DMS53 treated with DMSO at 0.1 percent for 48 hours (cell line): ENCODE results near the gene TRAF7.

Experiments used
- DNase-seq: peaks from one replicate; lab custom pipeline; 2025; ENCODE audit not compliant: unreplicated experiment; lab: John Stamatoyannopoulos, UW

Gene TRAF7

DNA sequence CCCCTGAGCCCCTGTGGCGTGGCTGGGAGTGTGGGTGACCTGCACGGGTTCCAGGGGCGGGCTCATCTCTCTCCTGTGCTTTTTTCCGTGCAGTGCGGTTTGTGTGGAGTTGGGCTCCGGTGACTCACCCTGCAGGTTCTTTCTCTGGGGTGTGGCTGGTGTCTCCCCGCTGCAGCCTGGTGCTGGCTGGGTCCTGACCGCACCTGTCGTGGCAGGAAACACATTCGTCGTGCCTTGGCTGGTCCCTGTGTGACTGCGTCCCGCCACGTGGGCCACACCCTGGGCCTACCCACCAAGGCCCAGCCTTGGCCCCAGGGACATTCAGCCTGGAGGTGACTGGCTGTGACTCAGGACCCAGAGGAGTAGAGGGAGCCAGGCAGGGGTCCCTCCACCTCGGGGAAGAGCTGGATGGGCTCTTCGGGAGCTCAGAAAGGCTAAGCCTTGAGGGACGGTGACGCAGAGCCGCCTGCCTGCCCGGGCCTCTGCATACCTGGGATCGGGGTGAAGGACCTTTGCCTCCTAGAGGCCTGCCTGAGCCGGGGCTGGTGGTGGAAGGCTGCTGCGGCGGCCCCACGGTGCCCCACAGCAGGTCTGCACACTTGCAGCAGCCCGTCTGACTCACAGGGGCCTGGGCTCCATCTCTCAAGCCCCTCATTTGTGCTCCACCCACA is 7.8 kb downstream of the TRAF7 start:
- DNase-seq = no peak

DNA sequence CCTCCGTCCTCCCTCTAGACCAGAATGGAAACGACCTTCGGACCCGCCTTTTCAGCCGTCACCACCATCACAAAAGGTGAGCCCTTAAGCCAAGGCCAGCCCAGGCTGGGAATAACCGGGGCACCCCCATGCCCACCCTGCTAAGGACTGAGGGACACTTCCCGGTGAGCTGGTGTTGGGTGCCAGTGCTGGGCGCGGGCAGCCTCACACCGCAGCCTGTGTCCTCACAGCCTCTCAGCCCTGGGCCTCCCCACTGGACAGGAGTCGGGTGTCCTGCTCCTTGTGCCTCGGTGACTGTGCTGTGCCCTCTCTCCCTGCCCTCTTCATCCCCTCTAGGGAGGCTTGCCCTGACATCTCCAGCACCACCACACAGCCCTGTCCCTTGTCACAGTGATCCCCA is 10.3 kb downstream of the TRAF7 start:
- no peak for DNase-seq

DNA sequence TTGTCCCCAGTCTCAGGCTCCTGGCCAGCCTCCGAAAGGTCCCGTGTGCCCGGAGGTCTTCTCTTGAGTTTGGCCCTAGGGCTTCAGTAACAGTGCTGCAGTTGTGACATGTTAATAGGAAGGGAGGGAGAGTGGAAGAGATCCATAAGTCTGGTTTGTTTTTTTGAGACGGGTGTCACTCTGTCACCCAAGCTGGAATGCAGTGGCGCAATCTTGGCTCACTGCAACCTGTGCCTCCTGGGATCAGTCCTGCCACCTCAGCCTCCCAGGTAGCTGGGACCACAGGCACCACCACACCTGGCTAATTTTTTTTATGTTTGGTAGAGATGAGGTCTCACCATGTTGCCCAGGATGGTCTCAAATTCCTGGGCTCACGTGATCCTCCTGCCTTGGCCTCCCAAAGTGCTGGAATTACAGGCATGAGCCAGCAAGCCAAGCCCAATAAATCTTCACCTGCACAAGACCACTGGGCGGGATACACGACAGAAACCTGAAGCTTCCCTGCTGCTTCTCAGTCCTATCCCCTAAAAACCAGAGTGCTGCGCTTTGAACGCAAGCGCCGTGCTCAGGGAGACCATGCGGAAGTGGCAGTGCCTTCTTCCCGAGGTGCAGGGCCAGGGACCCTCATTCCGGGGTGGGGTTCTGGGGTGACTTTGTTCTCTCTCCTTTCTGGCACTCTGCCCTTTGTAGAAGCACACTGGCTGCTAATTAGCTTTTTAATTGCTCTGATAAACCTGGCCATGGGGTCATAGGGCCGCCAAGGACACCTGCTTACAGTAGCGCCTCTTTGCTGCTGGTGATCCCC is 10.9 kb downstream of the TRAF7 start:
- no peak for DNase-seq

DNA sequence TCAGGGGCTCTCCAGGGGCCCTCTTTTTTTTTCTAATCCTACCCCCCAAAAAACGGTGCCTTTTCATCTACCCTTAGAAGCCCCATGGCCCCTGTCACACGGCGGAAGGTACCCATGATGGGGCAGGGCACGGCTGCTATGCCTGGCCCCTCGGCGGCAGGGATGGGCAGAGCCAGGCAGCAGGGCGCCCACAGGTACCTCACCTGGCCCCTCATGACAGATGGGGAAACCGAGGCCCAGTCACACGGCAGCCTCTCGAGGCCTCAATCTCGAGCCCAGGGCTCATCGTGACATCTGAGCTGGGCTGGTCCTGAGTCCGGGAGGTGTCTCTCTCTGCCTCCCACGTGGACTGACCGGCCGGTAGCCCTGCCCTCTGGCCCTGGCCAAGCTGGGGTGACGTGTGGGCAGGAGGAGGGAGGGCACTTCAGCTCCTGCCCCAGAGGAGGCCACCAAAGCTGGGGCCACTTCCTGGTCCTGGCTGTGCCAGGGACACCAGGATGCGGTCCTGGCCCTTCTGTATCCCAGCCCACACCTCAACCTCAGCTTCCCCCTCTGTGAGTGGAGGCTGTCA is 11.6 kb downstream of the TRAF7 start:
- no peak for DNase-seq

DNA sequence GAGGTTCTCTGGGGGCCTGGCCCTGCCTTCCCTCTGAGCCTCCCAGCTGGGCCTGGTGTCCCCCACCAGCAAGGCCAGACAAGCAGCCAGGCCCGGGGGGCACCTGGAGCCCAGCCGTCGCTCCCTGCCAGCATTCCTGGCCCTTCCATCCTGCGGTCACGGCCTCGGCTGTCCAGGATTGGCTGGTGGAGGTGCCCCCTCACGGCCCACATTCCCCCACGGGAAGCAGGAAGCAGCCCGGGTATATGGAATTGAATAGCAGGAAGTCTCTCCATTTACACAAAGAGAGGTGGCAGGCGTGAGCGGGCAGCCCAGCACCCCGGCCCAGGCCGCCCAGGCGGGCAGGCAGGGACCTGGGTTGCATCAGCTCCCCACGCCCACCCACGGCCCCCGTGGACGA is 14.5 kb downstream of the TRAF7 start:
- no peak for DNase-seq

DNA sequence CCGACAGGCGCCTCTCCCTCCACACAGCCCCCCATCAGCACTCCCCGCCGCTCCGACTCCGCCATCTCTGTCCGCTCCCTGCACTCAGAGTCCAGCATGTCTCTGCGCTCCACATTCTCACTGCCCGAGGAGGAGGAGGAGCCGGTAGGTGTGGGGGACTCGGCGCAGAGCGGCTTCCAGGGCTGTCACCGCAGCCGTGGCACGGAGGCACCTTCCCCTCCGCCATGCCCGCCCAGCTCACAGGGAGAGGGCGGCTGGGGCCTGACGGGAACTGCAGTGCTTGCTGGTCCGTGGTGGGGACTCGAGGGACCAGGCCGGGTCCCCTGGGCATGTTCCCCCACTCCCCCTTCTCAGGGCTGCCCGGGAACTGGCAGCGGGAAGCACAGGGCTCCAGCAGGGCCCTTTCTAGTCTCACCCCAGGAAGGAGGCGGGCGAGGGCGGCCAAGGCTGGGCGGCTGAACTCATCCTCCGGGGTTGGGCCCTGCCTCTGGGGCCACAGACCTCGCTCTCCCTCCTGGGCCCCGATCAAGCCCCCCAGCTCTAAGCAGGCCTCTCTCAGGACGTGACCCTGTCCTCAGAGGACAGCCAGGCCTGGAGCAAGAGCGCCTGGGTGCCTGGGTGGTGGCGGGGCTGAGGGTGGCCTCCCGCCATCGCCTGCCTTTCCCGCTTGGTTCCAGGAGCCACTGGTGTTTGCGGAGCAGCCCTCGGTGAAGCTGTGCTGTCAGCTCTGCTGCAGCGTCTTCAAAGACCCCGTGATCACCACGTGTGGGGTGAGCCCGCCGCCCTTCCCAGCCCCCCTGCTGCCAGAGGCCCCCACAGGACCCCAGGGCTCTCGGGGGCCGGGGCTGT is 15.2 kb downstream of the TRAF7 start:
- no peak for DNase-seq

DNA sequence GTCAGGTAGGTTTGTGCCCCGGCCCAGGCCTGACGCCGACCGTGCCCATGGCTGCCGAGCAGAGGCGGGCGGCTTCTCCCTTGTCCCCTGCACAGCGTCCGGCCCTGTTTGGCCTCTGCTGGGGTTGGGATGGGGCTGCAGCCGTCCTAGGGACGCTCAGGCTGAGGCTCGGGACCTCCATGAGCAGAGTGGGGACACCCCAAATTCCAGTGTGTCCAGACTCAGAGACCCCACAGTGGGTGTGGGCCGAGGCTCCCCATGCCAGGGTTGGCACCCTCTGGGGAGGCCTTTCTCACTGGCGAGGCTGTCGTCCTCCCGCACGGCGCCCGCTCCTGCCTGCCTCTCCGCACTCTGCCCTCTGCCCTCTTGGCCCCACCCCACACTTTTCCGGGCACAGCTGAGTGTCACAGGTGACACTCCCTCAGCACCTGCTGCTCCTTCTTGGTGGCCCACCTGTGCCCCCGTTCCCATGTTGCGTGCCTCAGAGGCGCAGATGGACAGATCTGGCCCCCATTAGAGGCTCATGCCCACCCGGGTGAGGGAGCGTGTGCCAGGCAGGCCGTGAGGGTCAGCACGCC is 16.1 kb downstream of the TRAF7 start:
- DNase-seq = no peak

DNA sequence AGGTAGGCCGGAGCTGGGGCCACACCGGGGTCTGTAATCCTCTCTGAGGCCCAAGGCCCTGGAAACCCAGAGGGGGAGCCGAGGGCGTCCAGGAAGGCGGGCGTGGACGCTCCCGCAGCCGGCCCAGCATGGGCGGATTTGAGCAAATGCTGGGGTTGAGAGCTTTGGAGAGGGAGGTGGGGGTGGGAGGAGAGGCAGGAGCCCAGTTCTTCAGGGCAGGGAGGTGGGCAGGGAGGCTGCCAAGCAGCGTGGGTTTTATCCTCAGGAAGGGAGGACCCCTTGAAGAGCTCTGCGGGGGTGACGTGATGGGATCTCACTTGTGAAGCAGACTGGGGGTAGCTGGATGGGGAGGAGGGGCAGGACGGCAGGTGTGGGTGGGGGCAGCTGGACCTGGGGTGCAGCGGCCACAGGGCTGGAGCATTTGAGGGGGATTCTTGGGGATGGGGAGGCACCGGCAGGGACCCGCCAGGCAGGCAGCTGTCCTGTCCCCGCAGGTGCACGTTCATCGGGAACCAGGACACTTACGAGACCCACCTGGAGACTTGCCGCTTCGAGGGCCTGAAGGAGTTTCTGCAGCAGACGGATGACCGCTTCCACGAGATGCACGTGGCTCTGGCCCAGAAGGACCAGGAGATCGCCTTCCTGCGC is 17.2 kb downstream of the TRAF7 start:
- DNase-seq = no peak

DNA sequence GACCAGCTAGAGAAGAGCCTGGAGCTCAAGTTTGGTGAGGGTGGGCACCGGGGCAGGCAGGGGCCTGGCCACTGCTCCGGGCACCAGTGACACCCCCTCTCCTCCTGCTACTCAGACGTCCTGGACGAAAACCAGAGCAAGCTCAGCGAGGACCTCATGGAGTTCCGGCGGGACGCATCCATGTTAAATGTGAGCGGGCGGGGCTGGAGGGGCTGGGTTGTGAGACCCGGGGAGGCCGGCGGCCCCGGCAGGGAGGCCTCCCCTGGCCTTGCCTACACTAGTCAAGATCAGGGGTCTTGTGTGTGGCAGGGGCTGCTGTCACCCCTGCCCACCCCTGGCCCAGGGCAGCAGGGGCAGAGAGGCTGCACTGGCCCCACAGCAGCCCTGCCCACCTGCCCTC is 17.8 kb downstream of the TRAF7 start:
- no peak for DNase-seq

DNA sequence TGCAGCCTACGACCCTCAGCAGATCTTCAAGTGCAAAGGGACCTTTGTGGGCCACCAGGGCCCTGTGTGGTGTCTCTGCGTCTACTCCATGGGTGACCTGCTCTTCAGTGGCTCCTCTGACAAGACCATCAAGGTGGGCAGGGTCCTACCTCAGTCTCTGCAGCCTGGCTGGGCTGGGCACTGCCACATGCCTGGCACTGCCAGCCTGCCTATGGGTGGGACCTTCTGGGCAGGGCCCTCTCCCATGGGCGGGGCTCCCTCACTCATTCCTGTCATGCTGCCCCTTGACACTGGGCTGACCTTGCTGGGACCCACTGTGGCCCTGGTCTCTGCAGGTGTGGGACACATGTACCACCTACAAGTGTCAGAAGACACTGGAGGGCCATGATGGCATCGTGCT is 18.3 kb downstream of the TRAF7 start:
- DNase-seq = no peak

DNA sequence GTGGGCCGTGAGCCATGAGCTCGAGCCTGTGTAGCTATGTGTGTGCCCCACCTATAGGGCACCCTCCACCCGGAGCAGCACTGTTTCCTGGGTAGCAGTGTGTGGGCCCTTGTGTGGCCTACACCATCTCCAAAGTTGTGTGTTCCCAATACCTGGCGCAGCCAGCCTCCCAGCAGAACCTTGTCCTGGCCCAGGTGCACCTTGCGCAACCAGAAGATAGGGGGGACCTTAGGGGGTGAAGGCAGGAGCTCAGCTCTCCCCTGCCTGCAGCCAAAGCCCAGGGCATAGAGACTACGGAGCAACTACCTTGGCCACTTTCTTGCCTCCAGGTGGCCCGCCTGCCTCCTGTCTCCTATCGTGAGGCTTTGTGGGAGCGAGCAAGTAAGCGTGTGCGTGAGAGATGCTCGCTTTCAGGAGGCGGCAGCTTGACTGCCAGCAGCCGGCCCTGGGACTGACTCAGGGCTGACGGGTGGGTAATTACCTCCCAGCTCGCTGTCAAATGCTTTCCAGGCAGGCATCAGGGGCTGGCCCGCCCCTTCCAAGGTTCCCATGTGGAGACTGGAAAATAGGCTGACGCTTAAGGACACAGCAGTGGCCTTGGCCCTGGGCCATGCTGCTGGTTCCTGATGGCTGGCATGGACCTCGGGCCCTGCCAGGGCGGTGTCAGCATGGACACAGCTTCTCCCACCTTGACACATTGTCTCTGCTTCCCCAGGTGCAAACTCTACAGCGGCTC is 19.0 kb downstream of the TRAF7 start:
- DNase-seq = no peak

DNA sequence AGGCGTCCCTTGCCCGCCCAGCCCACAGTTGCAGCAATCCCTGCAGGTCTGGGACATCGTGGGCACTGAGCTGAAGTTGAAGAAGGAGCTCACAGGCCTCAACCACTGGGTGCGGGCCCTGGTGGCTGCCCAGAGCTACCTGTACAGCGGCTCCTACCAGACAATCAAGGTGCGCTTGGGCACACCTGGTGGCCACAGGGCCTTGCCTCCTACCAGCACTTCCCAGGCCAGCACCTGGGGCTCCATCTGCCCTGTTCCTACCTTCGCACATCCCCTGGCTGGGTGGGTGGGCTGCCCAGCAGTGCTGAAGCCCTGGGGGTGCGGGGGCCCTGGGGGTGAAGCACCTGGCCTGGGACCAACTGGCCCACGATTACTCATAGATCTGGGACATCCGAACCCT is 19.9 kb downstream of the TRAF7 start:
- DNase-seq = no peak

DNA sequence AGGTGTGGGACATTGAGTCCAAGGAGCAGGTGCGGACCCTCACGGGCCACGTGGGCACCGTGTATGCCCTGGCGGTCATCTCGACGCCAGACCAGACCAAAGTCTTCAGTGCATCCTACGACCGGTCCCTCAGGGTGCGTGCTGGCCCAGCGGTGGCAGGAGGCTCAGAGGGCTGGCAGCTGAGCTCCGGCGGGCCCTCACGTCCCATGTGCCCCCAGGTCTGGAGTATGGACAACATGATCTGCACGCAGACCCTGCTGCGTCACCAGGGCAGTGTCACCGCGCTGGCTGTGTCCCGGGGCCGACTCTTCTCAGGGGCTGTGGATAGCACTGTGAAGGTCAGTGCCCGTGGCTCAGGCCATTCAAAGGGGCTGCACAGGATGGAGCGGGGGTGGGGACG is 20.5 kb downstream of the TRAF7 start:
- no peak for DNase-seq

DNA sequence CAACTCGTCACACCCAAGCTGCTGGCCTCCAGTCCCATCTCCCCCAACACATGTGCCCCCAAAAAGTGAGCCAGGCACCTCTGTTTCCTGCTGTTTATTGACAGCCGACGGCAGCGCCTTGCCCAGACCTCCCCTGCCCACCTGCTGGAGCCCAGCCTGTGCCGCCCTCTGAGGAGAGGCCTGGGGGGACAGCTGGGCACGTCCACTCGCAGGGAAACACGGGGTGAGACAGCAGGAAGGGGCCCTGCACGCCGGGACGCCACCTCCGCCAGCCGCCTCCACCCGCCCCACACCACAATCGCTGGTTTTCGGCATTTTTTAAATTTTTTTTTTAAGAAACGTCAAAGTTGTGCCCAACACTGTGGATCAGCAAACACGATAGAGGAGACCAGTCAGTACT is 21.5 kb downstream of the TRAF7 start:
- no peak for DNase-seq

DNA sequence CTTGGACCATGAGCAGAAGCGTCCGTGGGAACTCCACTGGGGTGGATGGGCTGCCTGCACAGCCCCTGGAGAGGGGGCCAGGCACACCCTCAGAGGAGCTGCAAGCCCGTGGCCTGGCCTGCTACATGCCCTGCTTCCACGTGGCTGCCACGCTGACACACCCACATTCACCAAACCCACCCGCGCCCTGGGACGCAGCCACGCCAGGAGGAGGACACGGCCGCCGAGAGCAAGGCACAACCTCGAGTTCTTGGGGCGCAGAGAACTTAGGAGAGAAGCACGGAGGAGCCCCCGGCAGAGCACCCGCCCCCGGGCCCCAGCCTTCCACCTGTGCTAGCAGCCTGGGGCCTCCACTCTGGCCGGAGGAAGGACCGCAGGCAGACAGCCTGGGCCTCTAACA is 22.0 kb downstream of the TRAF7 start:
- no peak for DNase-seq

DNA sequence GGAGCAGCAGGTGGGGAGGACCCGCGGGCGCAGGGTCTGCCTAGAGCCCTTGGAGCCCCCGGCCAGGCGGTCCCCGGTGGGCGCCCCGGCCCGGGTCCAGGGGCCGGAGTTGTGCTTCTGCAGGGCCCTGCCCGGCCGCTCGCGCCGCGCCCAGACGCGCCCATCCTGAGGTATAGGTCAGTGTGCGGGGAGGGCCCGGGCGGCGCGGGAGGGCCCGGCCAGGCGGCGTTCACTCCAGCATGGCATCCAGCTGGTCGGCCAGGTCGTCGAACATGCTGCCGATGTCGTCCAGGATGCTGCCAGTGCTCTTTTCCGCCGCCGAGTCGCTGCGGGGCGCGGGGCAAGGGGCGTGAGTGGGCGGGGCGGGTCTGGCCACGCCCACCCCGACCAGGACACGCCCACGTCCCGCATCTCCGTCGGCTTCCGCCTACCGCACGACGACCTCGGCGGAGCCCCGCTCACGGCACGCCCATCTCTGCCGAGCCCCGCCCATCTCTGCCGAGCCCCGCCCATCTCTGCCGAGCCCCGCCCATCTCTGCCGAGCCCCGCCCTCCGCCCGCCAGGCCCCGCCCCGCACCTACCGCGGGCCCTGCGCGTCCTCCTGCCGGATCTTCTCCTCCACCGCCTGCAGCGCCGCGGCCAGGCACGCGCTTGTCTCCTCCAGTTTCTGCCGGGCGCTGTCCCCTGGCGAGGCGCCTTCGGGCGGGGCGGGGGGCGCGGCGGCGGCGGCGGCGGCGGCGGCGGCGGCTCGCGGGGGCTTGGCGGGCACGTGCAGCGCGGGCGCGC is 22.9 kb downstream of the TRAF7 start:
- no peak for DNase-seq

DNA sequence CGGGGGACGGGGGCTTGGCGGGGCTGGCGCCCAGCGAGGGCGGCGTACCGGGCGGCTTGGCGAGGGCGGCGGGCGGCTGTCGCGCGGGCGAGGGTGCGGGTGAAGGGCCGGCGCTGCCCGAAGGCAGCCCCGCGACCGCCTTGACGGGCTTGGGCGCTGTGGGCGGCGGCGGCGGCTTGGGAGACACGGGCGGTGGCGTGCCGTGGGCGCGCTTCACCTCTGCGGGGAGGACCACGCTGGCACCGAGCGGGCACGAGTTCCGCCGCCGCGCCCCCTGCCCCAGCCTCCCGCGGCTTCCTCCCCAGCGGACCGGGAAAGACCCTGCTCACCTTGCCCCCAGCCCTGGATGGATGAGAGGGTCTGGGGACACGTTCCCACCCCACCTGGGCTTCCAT is 23.5 kb downstream of the TRAF7 start:
- DNase-seq = no peak

DNA sequence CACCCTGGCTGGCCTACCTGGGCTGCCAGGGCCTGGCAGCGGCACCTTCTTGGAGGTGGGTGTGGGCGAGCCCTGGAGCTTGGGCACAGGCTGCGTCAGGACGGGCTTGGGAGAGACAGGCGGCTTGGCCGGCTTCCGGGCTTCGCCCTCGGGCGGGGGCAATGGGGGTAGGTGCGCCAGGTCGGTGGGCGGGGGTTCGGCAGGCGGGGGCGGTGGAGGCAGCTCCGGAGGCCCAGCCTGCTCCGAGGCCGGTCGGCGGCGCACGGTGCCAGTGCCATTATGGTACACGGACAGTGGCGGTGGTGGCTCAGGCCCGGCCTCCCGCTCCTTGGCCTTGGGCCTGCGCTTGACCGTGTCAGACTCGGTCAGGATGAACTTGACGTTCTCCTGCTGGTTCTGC is 24.0 kb downstream of the TRAF7 start:
- no peak for DNase-seq

DNA sequence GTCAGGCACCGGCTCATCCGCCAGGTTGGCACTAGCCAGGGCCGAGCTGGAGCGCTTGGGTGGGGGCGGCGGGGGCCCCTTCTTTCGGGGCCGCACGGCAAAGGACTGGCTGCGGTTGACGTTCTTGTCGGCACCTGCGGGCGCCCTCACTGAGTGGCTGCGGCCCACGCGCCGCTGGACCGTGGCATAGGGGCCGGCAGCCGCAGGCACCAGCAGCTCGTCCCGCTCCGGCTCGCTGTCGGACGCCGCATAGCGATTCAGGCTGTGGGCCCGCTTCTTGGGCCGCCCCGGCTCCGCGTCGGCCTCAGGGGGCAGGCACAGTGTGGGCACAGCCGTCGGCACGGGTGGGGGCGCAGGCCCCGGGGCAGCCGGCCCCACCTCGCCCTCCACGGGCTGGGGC is 24.9 kb downstream of the TRAF7 start:
- DNase-seq = no peak
